SK-N-SH (cell line): ENCODE measurements around the gene SLC25A17.

Experiments used
- RXRA ChIP-seq: IDR thresholded peaks from 2 replicates; pipeline ENCODE4 v1.4.0; 2012; ENCODE audit warnings: low read depth, mild to moderate bottlenecking, borderline replicate concordance
- TAF1 ChIP-seq: IDR thresholded peaks from 2 replicates; pipeline ENCODE4 v1.6.1; 2012; ENCODE audit warnings: low read depth, mild to moderate bottlenecking, low read length, moderate library complexity, borderline replicate concordance
- TF ChIP-seq, protein P1 (sequence below): fragments of 200-600 bp; sonication (generic); IDR thresholded peaks from 2 replicates; pipeline ENCODE4 v1.6.1; 2017; ENCODE audit warnings: antibody characterized with exemption, mild to moderate bottlenecking, moderate library complexity
- TF ChIP-seq, protein P2 (sequence below): IDR thresholded peaks from 2 replicates; pipeline ENCODE4 v1.4.0; 2012; ENCODE audit warnings: low read depth

DNA sequence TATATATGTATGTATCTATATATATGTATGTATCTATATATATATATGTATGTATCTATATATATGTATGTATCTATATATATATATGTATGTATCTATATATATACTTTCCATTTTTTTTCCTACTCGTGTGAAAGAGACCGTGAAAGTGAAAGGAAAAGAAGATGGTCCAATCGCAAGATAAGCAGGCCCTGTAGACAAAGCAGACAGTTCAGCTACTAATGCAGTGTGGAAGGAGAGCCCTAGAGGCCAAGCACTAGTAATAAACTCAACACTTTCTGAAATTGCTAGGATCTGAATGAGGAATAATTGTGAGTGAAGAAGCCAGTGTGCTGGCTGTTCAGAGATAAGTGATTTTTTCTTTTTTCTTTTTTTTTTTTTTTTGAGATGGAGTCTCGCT is 92.6 kb downstream of the SLC25A17 start:
- TF ChIP-seq, protein P1, sequence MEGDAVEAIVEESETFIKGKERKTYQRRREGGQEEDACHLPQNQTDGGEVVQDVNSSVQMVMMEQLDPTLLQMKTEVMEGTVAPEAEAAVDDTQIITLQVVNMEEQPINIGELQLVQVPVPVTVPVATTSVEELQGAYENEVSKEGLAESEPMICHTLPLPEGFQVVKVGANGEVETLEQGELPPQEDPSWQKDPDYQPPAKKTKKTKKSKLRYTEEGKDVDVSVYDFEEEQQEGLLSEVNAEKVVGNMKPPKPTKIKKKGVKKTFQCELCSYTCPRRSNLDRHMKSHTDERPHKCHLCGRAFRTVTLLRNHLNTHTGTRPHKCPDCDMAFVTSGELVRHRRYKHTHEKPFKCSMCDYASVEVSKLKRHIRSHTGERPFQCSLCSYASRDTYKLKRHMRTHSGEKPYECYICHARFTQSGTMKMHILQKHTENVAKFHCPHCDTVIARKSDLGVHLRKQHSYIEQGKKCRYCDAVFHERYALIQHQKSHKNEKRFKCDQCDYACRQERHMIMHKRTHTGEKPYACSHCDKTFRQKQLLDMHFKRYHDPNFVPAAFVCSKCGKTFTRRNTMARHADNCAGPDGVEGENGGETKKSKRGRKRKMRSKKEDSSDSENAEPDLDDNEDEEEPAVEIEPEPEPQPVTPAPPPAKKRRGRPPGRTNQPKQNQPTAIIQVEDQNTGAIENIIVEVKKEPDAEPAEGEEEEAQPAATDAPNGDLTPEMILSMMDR = no peak
- TF ChIP-seq RXRA (no peak), TAF1 (no peak)
- TF ChIP-seq, protein P2, sequence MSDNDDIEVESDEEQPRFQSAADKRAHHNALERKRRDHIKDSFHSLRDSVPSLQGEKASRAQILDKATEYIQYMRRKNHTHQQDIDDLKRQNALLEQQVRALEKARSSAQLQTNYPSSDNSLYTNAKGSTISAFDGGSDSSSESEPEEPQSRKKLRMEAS = no peak
